GM21786 (cell line): ENCODE measurements around the gene MBD5.
A peak's percentile ranks its signal among the peaks of the same experiment; 100 is the strongest.

Experiments
- ATAC-seq: cut with Tn5 transposase; IDR thresholded peaks from one replicate; pipeline ENCODE4 v1.9.1; 2021; ENCODE audit not compliant: unreplicated experiment

Gene MBD5

GRCh38 chr2:148022882-148023281 lies 2.0 kb downstream of the MBD5 start:
- ATAC-seq, result no peak

GRCh38 chr2:148023861-148024260 lies 3.0 kb downstream of the MBD5 start:
- ATAC-seq, result peak; percentile 38

- ATAC-seq, result no peak
Observed at GRCh38 chr2:148026573-148026972, 5.7 kb downstream of the MBD5 start.

- no peak for ATAC-seq
Observed at GRCh38 chr2:148027822-148028221, 6.9 kb downstream of the MBD5 start.

GRCh38 chr2:148028781-148029180 lies 7.9 kb downstream of the MBD5 start:
- ATAC-seq, result no peak

- no peak for ATAC-seq
Observed at GRCh38 chr2:148031152-148031551, 10.3 kb downstream of the MBD5 start.

GRCh38 chr2:148032215-148032614 lies 11.3 kb downstream of the MBD5 start:
- no peak for ATAC-seq

GRCh38 chr2:148039783-148040182 lies 18.9 kb downstream of the MBD5 start:
- no peak for ATAC-seq

GRCh38 chr2:148042219-148042618 lies 21.3 kb downstream of the MBD5 start:
- ATAC-seq, result peak; percentile 90

GRCh38 chr2:148044322-148044721 lies 23.4 kb downstream of the MBD5 start:
- no peak for ATAC-seq

- ATAC-seq, result no peak
Observed at GRCh38 chr2:148046802-148047201, 25.9 kb downstream of the MBD5 start.

- ATAC-seq, result peak; percentile 76
Observed at GRCh38 chr2:148048475-148049221, 27.8 kb downstream of the MBD5 start.

GRCh38 chr2:148049284-148049683 lies 28.4 kb downstream of the MBD5 start:
- ATAC-seq, result no peak

- no peak for ATAC-seq
Observed at GRCh38 chr2:148052687-148053086, 31.8 kb downstream of the MBD5 start.

GRCh38 chr2:148058641-148059040 lies 37.8 kb downstream of the MBD5 start:
- ATAC-seq, result no peak

GRCh38 chr2:148063633-148064032 lies 42.7 kb downstream of the MBD5 start:
- no peak for ATAC-seq

GRCh38 chr2:148065936-148066335 lies 45.0 kb downstream of the MBD5 start:
- no peak for ATAC-seq

- no peak for ATAC-seq
Observed at GRCh38 chr2:148067801-148068200, 46.9 kb downstream of the MBD5 start.

- ATAC-seq, result no peak
Observed at GRCh38 chr2:148071351-148071750, 50.5 kb downstream of the MBD5 start.

GRCh38 chr2:148096012-148096411 lies 75.1 kb downstream of the MBD5 start:
- no peak for ATAC-seq

- no peak for ATAC-seq
Observed at GRCh38 chr2:148102641-148103040, 81.8 kb downstream of the MBD5 start.

GRCh38 chr2:148103946-148104345 lies 83.1 kb downstream of the MBD5 start:
- ATAC-seq, result no peak

- no peak for ATAC-seq
Observed at GRCh38 chr2:148106331-148106730, 85.4 kb downstream of the MBD5 start.
